Tibial artery (tissue), 4 donors: ENCODE results near the gene NBPF19.
A peak's percentile ranks its signal among the peaks of the same experiment; 100 is the strongest.
"Not testable (repeated sequence)": the region's sequence is repeated elsewhere in the genome, so short reads cannot be mapped to it uniquely, and the experiment has no call there.

ENCODE experiments used
- DNase-seq, 2 donors: peaks; one replicate each; pipeline ENCODE4 v3.0.0-alpha.2; 2019
- H3K27ac ChIP-seq, 2 donors: fragments of 200-600 bp; sonication (generic) in 1 of 2; 1 replicate in 1 of 2; 2 replicates in 1 of 2; pipeline ENCODE4 v1.5.1; 2018 to 2019; ENCODE audit warnings: mild to moderate bottlenecking in 1 of 2
- H3K27me3 ChIP-seq, 2 donors: fragments of 200-600 bp; sonication (generic) in 1 of 2; one replicate each; pipeline versions ENCODE4 v1.5.1 to v1.6.0; 2016 to 2019
- H3K36me3 ChIP-seq, 3 donors: fragments of 200-600 bp; sonication (generic) in 2 of 3; one replicate each; pipeline ENCODE4 v1.5.1; 2016 to 2019; ENCODE audit warnings: mild to moderate bottlenecking in 2 of 3
- H3K4me1 ChIP-seq, 4 donors: fragments of 200-600 bp; sonication (generic) in 2 of 4; 1 replicate in 3 of 4; 2 replicates in 1 of 4; pipeline ENCODE4 v1.5.1; 2016 to 2019
- H3K4me3 ChIP-seq, 2 donors: fragments of 200-600 bp; sonication (generic) in 1 of 2; 1 replicate in 1 of 2; 2 replicates in 1 of 2; pipeline ENCODE4 v1.5.1; 2018 to 2019; ENCODE audit warnings: mild to moderate bottlenecking in 2 of 2
- H3K9me3 ChIP-seq, 3 donors: fragments of 200-600 bp; sonication (generic) in 1 of 3; one replicate each; pipeline ENCODE4 v1.5.1; 2016 to 2019
- intact Hi-C: fragments of 100-400 bp; cut with DNase I; formaldehyde crosslinking; loops from one replicate; pipeline ENCODE4 v1.15.0; 2023; ENCODE audit warnings: low total_unique reads

The NBPF19 gene, protein sequence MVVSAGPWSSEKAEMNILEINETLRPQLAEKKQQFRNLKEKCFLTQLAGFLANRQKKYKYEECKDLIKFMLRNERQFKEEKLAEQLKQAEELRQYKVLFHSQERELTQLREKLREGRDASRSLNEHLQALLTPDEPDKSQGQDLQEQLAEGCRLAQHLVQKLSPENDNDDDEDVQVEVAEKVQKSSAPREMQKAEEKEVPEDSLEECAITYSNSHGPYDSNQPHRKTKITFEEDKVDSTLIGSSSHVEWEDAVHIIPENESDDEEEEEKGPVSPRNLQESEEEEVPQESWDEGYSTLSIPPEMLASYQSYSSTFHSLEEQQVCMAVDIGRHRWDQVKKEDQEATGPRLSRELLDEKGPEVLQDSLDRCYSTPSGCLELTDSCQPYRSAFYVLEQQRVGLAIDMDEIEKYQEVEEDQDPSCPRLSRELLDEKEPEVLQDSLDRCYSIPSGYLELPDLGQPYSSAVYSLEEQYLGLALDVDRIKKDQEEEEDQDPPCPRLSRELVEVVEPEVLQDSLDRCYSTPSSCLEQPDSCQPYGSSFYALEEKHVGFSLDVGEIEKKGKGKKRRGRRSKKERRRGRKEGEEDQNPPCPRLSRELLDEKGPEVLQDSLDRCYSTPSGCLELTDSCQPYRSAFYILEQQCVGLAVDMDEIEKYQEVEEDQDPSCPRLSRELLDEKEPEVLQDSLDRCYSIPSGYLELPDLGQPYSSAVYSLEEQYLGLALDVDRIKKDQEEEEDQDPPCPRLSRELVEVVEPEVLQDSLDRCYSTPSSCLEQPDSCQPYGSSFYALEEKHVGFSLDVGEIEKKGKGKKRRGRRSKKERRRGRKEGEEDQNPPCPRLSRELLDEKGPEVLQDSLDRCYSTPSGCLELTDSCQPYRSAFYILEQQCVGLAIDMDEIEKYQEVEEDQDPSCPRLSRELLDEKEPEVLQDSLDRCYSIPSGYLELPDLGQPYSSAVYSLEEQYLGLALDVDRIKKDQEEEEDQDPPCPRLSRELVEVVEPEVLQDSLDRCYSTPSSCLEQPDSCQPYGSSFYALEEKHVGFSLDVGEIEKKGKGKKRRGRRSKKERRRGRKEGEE (N-terminal part only)

DNA sequence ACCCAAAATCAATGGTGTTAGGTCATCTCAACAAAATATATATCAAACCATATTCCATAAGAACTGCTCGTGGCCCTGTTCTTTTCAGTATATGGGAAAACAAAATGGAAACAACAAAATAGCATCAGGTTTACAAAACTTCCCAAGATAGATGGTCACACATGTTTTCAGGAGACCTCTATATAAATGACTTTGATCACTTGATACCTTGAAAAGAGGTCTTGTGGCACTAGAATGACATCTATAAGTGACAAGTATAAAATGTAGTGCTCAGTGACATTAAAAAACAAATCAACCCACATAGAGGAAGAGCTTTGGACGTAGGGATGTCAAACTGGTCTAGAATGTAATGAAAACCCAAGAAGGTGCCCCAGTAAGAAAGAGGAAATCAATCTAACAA is at the start of gene NBPF19:
TSS of gene NBPF19 (plus strand) at position 301 of the 400 bp plus-strand sequence. CDS start 888 bp downstream, outside the sequence.
- H3K27ac ChIP-seq, DNase-seq, H3K9me3 ChIP-seq, intact Hi-C loops, H3K4me1 ChIP-seq, H3K4me3 ChIP-seq, H3K27me3 ChIP-seq, H3K36me3 ChIP-seq: not testable (repeated sequence)

DNA sequence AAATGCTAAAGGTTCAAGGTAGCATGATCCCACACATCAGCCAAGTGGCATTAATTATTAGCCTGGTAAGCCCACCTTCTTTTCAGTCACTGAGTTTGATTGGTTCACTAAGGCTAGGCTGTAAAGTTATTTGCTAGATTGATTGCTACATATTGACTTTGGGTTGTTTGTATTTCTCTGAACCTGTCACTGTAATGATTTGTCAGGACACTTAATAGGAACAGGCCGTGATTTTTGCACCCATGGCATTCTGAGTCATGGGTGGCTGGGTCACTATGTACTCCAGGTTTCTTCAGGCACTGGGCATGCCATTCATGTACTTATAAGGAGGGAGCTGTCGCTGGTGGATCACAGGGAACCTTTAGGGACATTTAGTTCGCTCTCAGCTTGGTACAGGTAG is 46.5 kb upstream of the NBPF19 start:
- H3K27ac ChIP-seq, intact Hi-C loops, H3K4me3 ChIP-seq, H3K36me3 ChIP-seq, H3K9me3 ChIP-seq, H3K4me1 ChIP-seq, H3K27me3 ChIP-seq: not testable (repeated sequence)
- DNase-seq: peak; percentile 19 to 68

DNA sequence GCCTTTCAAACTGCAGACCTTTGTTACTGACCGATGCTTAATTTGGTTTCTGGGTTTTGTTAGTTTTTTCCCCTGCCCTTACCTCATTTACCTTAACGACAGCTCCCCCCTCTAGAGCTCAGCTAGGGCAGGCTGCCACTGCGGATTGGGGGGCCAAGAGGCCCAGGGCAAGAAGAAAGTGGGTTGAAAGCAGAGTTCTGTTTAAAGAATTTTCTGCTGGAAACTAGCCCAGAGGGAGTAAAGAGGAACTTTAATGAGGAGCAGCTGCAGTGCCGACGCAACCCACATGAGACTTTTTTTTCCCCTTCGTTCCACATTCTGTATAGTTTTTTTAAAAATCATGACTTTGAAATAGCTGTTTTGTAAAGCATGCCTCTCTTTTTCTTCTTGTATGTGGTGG is 29.4 kb upstream of the NBPF19 start:
- H3K36me3 ChIP-seq, H3K4me1 ChIP-seq, H3K27me3 ChIP-seq, intact Hi-C loops, H3K4me3 ChIP-seq, H3K9me3 ChIP-seq: not testable (repeated sequence)
- peak overlapping the region in 1 of 2 donors; percentile 53 for H3K27ac ChIP-seq
- DNase-seq: peak; percentile 16 to 72

DNA sequence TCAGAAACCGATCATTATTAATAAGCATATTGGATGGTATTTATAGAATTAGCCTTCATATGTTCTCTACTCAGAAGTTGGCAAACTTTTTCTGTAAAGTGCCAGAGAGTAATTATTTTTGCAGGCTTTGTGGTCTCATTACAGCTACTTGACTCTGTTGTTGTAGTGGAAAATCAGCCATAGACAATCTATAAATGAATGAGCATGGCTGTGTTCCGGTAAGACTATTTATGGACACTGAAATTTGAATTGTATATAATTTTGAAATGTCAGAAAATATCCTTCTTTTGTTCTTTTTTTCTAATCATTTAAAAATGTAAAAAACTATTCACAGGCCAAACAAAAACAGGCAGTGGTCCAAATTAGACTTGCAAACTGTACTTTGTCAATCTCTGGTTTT is 22.6 kb upstream of the NBPF19 start:
- DNase-seq, H3K4me3 ChIP-seq, H3K27ac ChIP-seq, intact Hi-C loops, H3K4me1 ChIP-seq, H3K36me3 ChIP-seq, H3K9me3 ChIP-seq, H3K27me3 ChIP-seq: not testable (repeated sequence)

DNA sequence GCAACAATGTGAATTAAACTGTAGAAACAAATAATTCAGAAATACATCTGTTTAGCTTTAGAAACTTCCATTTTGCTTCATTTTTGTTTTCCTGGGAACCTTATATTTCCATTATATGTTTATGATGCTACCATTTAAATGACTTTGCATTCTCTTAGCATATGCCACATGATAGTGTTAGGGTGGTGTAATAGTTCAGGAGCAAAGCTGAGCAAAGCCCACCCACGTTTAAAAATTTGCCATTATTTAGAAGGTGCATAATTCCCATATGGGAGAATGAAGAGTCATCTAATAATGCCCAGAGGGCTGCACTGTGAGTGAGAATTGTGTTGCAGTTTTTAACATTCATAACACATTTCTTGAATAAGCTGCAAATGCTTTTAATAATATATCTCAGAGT is 22.2 kb upstream of the NBPF19 start:
- intact Hi-C loops, H3K36me3 ChIP-seq, H3K9me3 ChIP-seq, H3K27ac ChIP-seq, H3K4me1 ChIP-seq, DNase-seq, H3K4me3 ChIP-seq, H3K27me3 ChIP-seq: not testable (repeated sequence)

DNA sequence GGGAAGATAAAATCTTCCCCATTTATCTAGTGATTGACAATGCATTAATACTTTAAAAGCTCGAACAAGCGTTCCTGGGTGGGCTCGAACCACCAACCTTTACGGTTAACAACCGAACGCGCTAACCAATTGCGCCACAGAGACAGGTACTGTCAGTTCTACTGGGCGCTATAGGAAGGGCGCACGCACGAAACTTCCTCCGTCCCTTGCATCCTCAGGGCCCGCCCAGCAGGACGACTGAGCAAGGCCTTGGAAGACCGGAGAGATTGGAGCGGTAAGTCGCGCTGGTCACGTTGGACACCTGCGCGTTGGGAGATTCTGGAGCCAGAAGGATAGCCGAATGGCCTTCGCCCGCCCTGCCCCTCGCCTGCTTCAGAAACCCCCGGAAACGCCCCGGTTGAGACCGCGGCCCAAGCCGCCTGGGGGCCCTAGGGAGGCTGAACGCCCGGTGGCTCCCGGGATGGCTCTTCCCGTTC is 83.5 kb downstream of the NBPF19 start:
- intact Hi-C loops, H3K4me1 ChIP-seq, H3K9me3 ChIP-seq, H3K27me3 ChIP-seq, H3K36me3 ChIP-seq: not testable (repeated sequence)
- H3K4me3 ChIP-seq: peak overlapping the region; percentile 43 to 48
- peak overlapping the region in 1 of 2 donors; percentile 57 for H3K27ac ChIP-seq
- peak; percentile 21 to 60 for DNase-seq

DNA sequence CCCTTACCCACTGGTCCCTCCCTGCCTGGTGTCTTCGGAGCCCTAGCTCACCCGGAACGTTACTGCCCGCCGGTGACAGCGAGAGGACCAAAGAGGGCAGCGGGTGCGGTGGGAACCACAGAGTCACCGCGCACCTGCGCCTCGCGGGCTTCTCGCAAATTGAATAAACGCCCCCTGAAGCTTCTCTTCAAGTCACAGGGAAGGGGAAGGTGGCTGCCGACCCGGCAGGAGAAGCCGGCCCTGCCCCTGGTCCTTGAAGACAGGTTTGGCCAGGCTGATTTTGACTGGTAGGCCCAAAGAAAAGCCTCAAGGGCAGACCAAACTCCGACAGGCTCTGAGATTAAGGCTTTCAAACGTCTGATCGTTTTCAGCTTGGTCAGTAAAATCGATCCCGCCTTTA is 87.0 kb downstream of the NBPF19 start:
- H3K4me3 ChIP-seq, DNase-seq, H3K27ac ChIP-seq, H3K36me3 ChIP-seq, H3K9me3 ChIP-seq, H3K4me1 ChIP-seq, intact Hi-C loops, H3K27me3 ChIP-seq: not testable (repeated sequence)

DNA sequence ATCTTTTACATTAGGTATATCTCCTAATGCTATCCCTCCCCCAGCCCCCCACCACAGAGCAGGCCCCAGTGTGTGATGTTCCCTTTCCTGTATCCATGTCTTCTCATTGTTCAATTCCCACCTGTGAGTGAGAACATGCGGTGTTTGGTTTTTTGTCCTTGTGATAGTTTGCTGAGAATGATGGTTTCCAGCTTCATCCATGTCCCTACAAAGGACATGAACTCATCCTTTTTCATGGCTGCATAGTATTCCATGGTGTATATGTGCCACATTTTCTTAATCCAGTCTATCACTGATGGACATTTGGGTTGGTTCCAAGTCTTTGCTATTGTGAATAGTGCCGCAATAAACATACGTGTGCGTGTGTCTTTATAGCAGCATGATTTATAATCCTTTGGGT is 90.6 kb downstream of the NBPF19 start:
- H3K9me3 ChIP-seq, H3K4me3 ChIP-seq, H3K4me1 ChIP-seq, H3K27ac ChIP-seq, H3K27me3 ChIP-seq, DNase-seq, intact Hi-C loops, H3K36me3 ChIP-seq: not testable (repeated sequence)

DNA sequence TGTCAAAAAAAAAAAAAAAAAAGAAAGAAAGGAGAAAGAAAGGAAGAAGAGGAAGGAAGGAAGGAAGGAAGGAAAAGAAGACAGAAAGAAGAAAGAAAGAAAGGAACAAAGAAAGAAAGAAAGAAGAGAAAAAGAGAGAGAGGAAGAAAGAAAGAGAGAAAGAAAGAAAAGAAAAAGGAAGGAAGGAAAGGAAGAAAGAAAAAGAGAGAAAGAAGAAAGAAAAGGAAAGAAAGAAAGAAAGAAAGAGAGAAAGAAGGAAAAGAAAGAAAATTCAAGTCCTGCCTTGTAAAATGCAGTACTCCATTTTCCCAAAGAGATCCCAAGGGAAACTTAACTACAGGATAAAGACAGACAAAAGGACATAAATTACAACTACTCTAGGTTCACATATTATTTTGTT is 97.9 kb downstream of the NBPF19 start:
- H3K4me1 ChIP-seq, H3K4me3 ChIP-seq, H3K27me3 ChIP-seq, H3K9me3 ChIP-seq, intact Hi-C loops, H3K36me3 ChIP-seq, DNase-seq, H3K27ac ChIP-seq: not testable (repeated sequence)

DNA sequence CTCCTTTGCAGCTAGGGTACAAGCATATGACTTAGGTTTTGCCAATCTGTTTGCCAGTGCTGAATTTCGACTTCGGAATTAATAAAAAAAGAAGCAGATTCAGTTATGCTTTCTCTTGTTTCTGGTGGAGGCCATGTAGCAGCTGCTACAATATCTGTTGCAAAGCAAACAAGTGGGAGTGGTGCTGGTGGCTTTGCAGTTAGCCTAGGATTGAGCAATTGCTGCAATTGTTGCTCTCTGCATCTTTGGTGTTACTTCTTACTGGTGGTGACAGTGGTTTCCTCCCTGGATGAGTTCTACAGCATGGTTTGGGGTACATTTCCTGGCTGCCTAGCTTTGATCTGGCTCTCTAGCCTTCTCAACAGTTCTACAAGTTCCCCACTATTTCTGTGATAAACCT is 110.7 kb downstream of the NBPF19 start:
- H3K27me3 ChIP-seq, DNase-seq, H3K9me3 ChIP-seq, H3K4me3 ChIP-seq, H3K4me1 ChIP-seq, intact Hi-C loops, H3K36me3 ChIP-seq, H3K27ac ChIP-seq: not testable (repeated sequence)
